ENCODE results near the gene PDE4A.

DNA sequence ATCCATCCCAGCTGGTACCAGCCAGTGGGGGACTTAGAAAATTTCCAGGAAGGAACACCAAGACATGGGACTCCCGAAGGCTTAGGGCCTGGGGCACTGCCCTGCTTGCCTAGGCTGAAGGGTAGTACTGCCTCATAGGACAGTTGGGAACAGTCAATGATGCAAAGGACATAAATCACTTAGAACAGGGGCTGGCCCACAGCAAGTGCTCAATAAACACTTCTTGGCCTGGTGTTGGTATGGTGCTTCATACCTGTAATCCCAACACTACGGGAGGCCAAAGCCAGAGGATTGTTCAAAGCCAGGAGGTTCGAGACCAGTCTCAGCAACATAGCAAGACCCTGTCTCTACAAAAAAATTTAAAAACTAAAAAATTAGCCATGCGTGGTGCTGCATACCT is 77.0 kb downstream of the PDE4A start:
- TF ChIP-seq, protein P1, sequence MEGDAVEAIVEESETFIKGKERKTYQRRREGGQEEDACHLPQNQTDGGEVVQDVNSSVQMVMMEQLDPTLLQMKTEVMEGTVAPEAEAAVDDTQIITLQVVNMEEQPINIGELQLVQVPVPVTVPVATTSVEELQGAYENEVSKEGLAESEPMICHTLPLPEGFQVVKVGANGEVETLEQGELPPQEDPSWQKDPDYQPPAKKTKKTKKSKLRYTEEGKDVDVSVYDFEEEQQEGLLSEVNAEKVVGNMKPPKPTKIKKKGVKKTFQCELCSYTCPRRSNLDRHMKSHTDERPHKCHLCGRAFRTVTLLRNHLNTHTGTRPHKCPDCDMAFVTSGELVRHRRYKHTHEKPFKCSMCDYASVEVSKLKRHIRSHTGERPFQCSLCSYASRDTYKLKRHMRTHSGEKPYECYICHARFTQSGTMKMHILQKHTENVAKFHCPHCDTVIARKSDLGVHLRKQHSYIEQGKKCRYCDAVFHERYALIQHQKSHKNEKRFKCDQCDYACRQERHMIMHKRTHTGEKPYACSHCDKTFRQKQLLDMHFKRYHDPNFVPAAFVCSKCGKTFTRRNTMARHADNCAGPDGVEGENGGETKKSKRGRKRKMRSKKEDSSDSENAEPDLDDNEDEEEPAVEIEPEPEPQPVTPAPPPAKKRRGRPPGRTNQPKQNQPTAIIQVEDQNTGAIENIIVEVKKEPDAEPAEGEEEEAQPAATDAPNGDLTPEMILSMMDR (IDR thresholded peaks at IDR 0.05): no peak
- TF ChIP-seq POLR2A (IDR thresholded peaks at IDR 0.05): no peak
